ENCODE measurements around the gene SMKR1. TPM values are rescaled to one million over a fixed set of nuclear protein-coding genes. Genes with fewer than 3 reads are reported as not detected.
"Not testable (repeated sequence)": the region's sequence is repeated elsewhere in the genome, so short reads cannot be mapped to it uniquely, and the experiment has no call there.

The SMKR1 gene
- polyA plus RNA-seq, 3 donors, result not detected

GRCh38 chr7:129532375-129532774 lies 30.0 kb downstream of the SMKR1 start:
- H3K79me2 ChIP-seq (ENCODE audit: insufficient read depth, low read length), result no peaks in the 10 kb centered on the region
- DNase-seq, result no peak
- no peak overlapping the region for H3K4me3 Mint-ChIP-seq
- no peaks in the 10 kb centered on the region for H3K9me3 ChIP-seq (replicated peaks in 1 of 2; ENCODE audit: control insufficient read depth in 1 of 2, insufficient read depth in 1 of 2, low read length in 2 of 2)
- H2AFZ ChIP-seq (ENCODE audit: insufficient read depth, low read depth, low read length, poor library complexity, severe bottlenecking), result no peak overlapping the region
- peaks cover 4 to 14% of the 10 kb centered on the region in 2 donors for H3K4me1 ChIP-seq (ENCODE audit: control insufficient read depth in 1 of 2, insufficient read depth in 2 of 2, low read length in 2 of 2)
- H3K36me3 ChIP-seq (replicated peaks in 1 of 2; ENCODE audit: control insufficient read depth in 1 of 2, insufficient read depth in 2 of 2, low read length in 2 of 2), result no peaks in the 10 kb centered on the region
- 89% methylated on average over 18 of the region's 19 CpGs for WGBS (ENCODE audit: insufficient coverage)
- peak overlapping the region in 2 of 7 donors; percentile 32 to 41 for H3K27ac Mint-ChIP-seq
- no peak for TF ChIP-seq CTCF (IDR thresholded peaks at IDR 0.05)
- no peaks in the 10 kb centered on the region for H3K9me3 Mint-ChIP-seq
- no peaks in the 10 kb centered on the region for H3K36me3 Mint-ChIP-seq
- intact Hi-C loops (cut with micrococcal nuclease), result no loop called here
- no peak overlapping the region for H3K9ac ChIP-seq (ENCODE audit: insufficient read depth, low read length, poor library complexity, severe bottlenecking)
- no peak overlapping the region for H3K4me3 ChIP-seq (replicated peaks in 1 of 3; ENCODE audit: low read depth in 2 of 3, low read length in 3 of 3)
- peaks cover 10% of the 10 kb centered on the region for H3K4me1 Mint-ChIP-seq
- H4K20me1 ChIP-seq (ENCODE audit: insufficient read depth, low read length), result no peaks in the 10 kb centered on the region
- H3K27ac ChIP-seq (ENCODE audit: low read depth in 1 of 2, low read length in 2 of 2), result no peak overlapping the region
- H3K4me2 ChIP-seq (replicated peaks; ENCODE audit: extremely low read depth, low read length, poor library complexity, severe bottlenecking), result no peak overlapping the region
- no peaks in the 10 kb centered on the region for H3K27me3 ChIP-seq (ENCODE audit: control insufficient read depth in 2 of 2, insufficient read depth in 2 of 2, low read length in 2 of 2)
- H3K27me3 Mint-ChIP-seq (ENCODE audit: low read depth in 3 of 3), result peaks cover 0 to 4% (median 2%) of the 10 kb centered on the region in 3 donors

- H3K4me2 ChIP-seq (replicated peaks; ENCODE audit: extremely low read depth, low read length, poor library complexity, severe bottlenecking); intact Hi-C loops (cut with micrococcal nuclease); H3K9me3 Mint-ChIP-seq; H3K27me3 Mint-ChIP-seq (ENCODE audit: low read depth in 3 of 3); H3K27ac ChIP-seq (ENCODE audit: low read depth in 1 of 2, low read length in 2 of 2); H4K20me1 ChIP-seq (ENCODE audit: insufficient read depth, low read length); H3K79me2 ChIP-seq (ENCODE audit: insufficient read depth, low read length); H3K36me3 ChIP-seq (replicated peaks in 1 of 2; ENCODE audit: control insufficient read depth in 1 of 2, insufficient read depth in 2 of 2, low read length in 2 of 2); H3K4me3 Mint-ChIP-seq; H2AFZ ChIP-seq (ENCODE audit: insufficient read depth, low read depth, low read length, poor library complexity, severe bottlenecking); H3K9me3 ChIP-seq (replicated peaks in 1 of 2; ENCODE audit: control insufficient read depth in 1 of 2, insufficient read depth in 1 of 2, low read length in 2 of 2); H3K27me3 ChIP-seq (ENCODE audit: control insufficient read depth in 2 of 2, insufficient read depth in 2 of 2, low read length in 2 of 2); H3K36me3 Mint-ChIP-seq; H3K4me3 ChIP-seq (replicated peaks in 1 of 3; ENCODE audit: low read depth in 2 of 3, low read length in 3 of 3); H3K9ac ChIP-seq (ENCODE audit: insufficient read depth, low read length, poor library complexity, severe bottlenecking): not testable (repeated sequence)
- Mint-ChIP-seq H3K27ac (peak overlapping the region in 1 of 7 donors; percentile 49), H3K4me1 (peaks cover 10% of the 10 kb centered on the region)
- peak in 2 of 3 donors; percentile 16 to 22 for DNase-seq
- 83% methylated on average over 10 of the region's 20 CpGs for WGBS (ENCODE audit: insufficient coverage)
- peaks cover 4 to 14% of the 10 kb centered on the region in 2 donors for H3K4me1 ChIP-seq (ENCODE audit: control insufficient read depth in 1 of 2, insufficient read depth in 2 of 2, low read length in 2 of 2)
These were observed 32.4 kb downstream of the SMKR1 start for GRCh38 chr7:129534558-129535274.
